Measurements from ENCODE around the gene PTPRT.
A peak's percentile ranks its signal among the peaks of the same experiment; 100 is the strongest.

The PTPRT gene

GRCh38 chr20:42258564-42259302 lies 931.0 kb downstream of the PTPRT start:
- no peak for DNase-seq (ENCODE audit: extremely low spot score)
- ChIA-PET CTCF (no interaction called here), POLR2A (no interaction called here)
- TF ChIP-seq FOXK2 (IDR thresholded peaks at IDR 0.05): no peak
- TF ChIP-seq HDGF (IDR thresholded peaks at IDR 0.05; ENCODE audit: borderline replicate concordance): no peak
- no peak for TF ChIP-seq L3MBTL2 (conservative IDR thresholded peaks at IDR 0.05)
- TF ChIP-seq TARDBP (IDR thresholded peaks at IDR 0.05): no peak
- TF ChIP-seq CTBP1 (IDR thresholded peaks at IDR 0.05; ENCODE audit: borderline replicate concordance): no peak
- TF ChIP-seq LEF1 (IDR thresholded peaks at IDR 0.05; ENCODE audit: borderline replicate concordance): no peak
- TF ChIP-seq NFRKB (IDR thresholded peaks at IDR 0.05): no peak
- TF ChIP-seq BHLHE40 (IDR thresholded peaks at IDR 0.05; ENCODE audit: borderline replicate concordance): no peak

GRCh38 chr20:42255821-42256220 lies 933.9 kb downstream of the PTPRT start:
- POLR2A ChIA-PET: no interaction called here
- no peak for DNase-seq (ENCODE audit: extremely low spot score)
- TF ChIP-seq L3MBTL2 (conservative IDR thresholded peaks at IDR 0.05): no peak
- no peak for TF ChIP-seq TARDBP (IDR thresholded peaks at IDR 0.05)
- no peak for TF ChIP-seq ARNT (IDR thresholded peaks at IDR 0.05)
- TF ChIP-seq FOXM1 (IDR thresholded peaks at IDR 0.05; ENCODE audit: borderline replicate concordance): no peak
- no peak for TF ChIP-seq BHLHE40 (IDR thresholded peaks at IDR 0.05; ENCODE audit: borderline replicate concordance)
- CTCF ChIA-PET: no interaction called here

GRCh38 chr20:42254673-42255072 lies 935.0 kb downstream of the PTPRT start:
- ChIA-PET POLR2A (no interaction called here), CTCF (no interaction called here)
- no peak for TF ChIP-seq PKNOX1 (IDR thresholded peaks at IDR 0.05)
- TF ChIP-seq BHLHE40 (IDR thresholded peaks at IDR 0.05; ENCODE audit: borderline replicate concordance): no peak
- no peak for TF ChIP-seq FOXM1 (IDR thresholded peaks at IDR 0.05; ENCODE audit: borderline replicate concordance)
- no peak for TF ChIP-seq ZNF384 (IDR thresholded peaks at IDR 0.05)
- no peak for TF ChIP-seq HDGF (IDR thresholded peaks at IDR 0.05; ENCODE audit: borderline replicate concordance)
- TF ChIP-seq TARDBP (IDR thresholded peaks at IDR 0.05): no peak
- no peak for TF ChIP-seq CTBP1 (IDR thresholded peaks at IDR 0.05; ENCODE audit: borderline replicate concordance)
- TF ChIP-seq SP1 (IDR thresholded peaks at IDR 0.05): no peak
- TF ChIP-seq L3MBTL2 (conservative IDR thresholded peaks at IDR 0.05): no peak
- no peak for TF ChIP-seq FOXA1 (IDR thresholded peaks at IDR 0.05)
- TF ChIP-seq FOXK2 (IDR thresholded peaks at IDR 0.05): no peak
- no peak for TF ChIP-seq ELF4 (IDR thresholded peaks at IDR 0.05)
- TF ChIP-seq SUZ12 (IDR thresholded peaks at IDR 0.05): no peak
- no peak for TF ChIP-seq ARNT (IDR thresholded peaks at IDR 0.05)
- no peak for TF ChIP-seq NFRKB (IDR thresholded peaks at IDR 0.05)
- TF ChIP-seq LEF1 (IDR thresholded peaks at IDR 0.05; ENCODE audit: borderline replicate concordance): no peak
- DNase-seq (ENCODE audit: extremely low spot score): no peak

- ChIA-PET CTCF (no interaction called here), POLR2A (no interaction called here)
- TF ChIP-seq BHLHE40 (IDR thresholded peaks at IDR 0.05; ENCODE audit: borderline replicate concordance): no peak
- TF ChIP-seq ELF4 (IDR thresholded peaks at IDR 0.05): no peak
- TF ChIP-seq FOXM1 (IDR thresholded peaks at IDR 0.05; ENCODE audit: borderline replicate concordance): no peak
- no peak for TF ChIP-seq L3MBTL2 (conservative IDR thresholded peaks at IDR 0.05)
- no peak for TF ChIP-seq NFRKB (IDR thresholded peaks at IDR 0.05)
- TF ChIP-seq TARDBP (IDR thresholded peaks at IDR 0.05): no peak
- TF ChIP-seq ARNT (IDR thresholded peaks at IDR 0.05): no peak
- no peak for TF ChIP-seq PKNOX1 (IDR thresholded peaks at IDR 0.05)
- TF ChIP-seq HDGF (IDR thresholded peaks at IDR 0.05; ENCODE audit: borderline replicate concordance): no peak
- TF ChIP-seq ZNF384 (IDR thresholded peaks at IDR 0.05): no peak
- no peak for TF ChIP-seq FOXA1 (IDR thresholded peaks at IDR 0.05)
- DNase-seq (ENCODE audit: extremely low spot score): no peak
These were observed 937.6 kb downstream of the PTPRT start for GRCh38 chr20:42252116-42252515.

- TF ChIP-seq ZNF384 (IDR thresholded peaks at IDR 0.05) (no peak), ARNT (IDR thresholded peaks at IDR 0.05) (no peak), BHLHE40 (IDR thresholded peaks at IDR 0.05; ENCODE audit: borderline replicate concordance) (no peak), FOXK2 (IDR thresholded peaks at IDR 0.05) (no peak), LEF1 (IDR thresholded peaks at IDR 0.05; ENCODE audit: borderline replicate concordance) (no peak), HDGF (IDR thresholded peaks at IDR 0.05; ENCODE audit: borderline replicate concordance) (no peak), TARDBP (IDR thresholded peaks at IDR 0.05) (no peak)
- POLR2A ChIA-PET: no interaction called here
- CTCF ChIA-PET: no interaction called here
- DNase-seq (ENCODE audit: extremely low spot score): peak; percentile 6
These were observed 970.9 kb downstream of the PTPRT start for GRCh38 chr20:42218621-42219374.

- CTCF ChIA-PET: no interaction called here
- TF ChIP-seq FOXK2 (IDR thresholded peaks at IDR 0.05): no peak
- no peak for TF ChIP-seq ZNF384 (IDR thresholded peaks at IDR 0.05)
- TF ChIP-seq ARNT (IDR thresholded peaks at IDR 0.05): no peak
- TF ChIP-seq CTBP1 (IDR thresholded peaks at IDR 0.05; ENCODE audit: borderline replicate concordance): no peak
- no peak for TF ChIP-seq PKNOX1 (IDR thresholded peaks at IDR 0.05)
- TF ChIP-seq ELF4 (IDR thresholded peaks at IDR 0.05): no peak
- no peak for TF ChIP-seq NFRKB (IDR thresholded peaks at IDR 0.05)
- no peak for TF ChIP-seq LEF1 (IDR thresholded peaks at IDR 0.05; ENCODE audit: borderline replicate concordance)
- no peak for TF ChIP-seq SUZ12 (IDR thresholded peaks at IDR 0.05)
- DNase-seq (ENCODE audit: extremely low spot score): no peak
- POLR2A ChIA-PET: no interaction called here
These were observed 975.6 kb downstream of the PTPRT start for GRCh38 chr20:42214074-42214473.
